ENCODE data around the gene AOPEP.

AOPEP gene

GRCh38 chr9:95076696-95077052 is 350.2 kb downstream of the AOPEP start (continued):
- TF ChIP-seq ZSCAN18 (tag by site-specific recombination; IDR thresholded peaks at IDR 0.05) (no peak), ZNF302 (tag by site-specific recombination; IDR thresholded peaks at IDR 0.05; ENCODE audit: low read depth) (no peak), RBAK (tag by site-specific recombination; IDR thresholded peaks at IDR 0.05) (no peak), ZNF211 (tag by site-specific recombination; IDR thresholded peaks at IDR 0.05; ENCODE audit: low read depth) (no peak), ZNF23 (tag by site-specific recombination; IDR thresholded peaks at IDR 0.05; ENCODE audit: borderline replicate concordance) (no peak), ZNF521 (tag by site-specific recombination; IDR thresholded peaks at IDR 0.05) (no peak), ZNF777 (tag by site-specific recombination; IDR thresholded peaks at IDR 0.05; ENCODE audit: borderline replicate concordance) (no peak), BCL11A (tag by site-specific recombination; IDR thresholded peaks at IDR 0.05; ENCODE audit: low read depth) (no peak), OVOL3 (tag by site-specific recombination; IDR thresholded peaks at IDR 0.05) (no peak)

- H3K36me3 ChIP-seq (ENCODE audit: control insufficient read depth in 2 of 2, insufficient read depth in 1 of 2, low read length in 2 of 2), result peaks cover 0 to 25% of the 10 kb centered on the region in 2 experiments; a peak in 1 of 3 replicates
- 0 out of 2 replicates have a peak, but pooled peaks cover 5% of the 10 kb centered on the region for H3K4me1 ChIP-seq (ENCODE audit: control insufficient read depth, insufficient read depth, low read length)
- H3K9me3 ChIP-seq (ENCODE audit: control insufficient read depth, insufficient read depth, low read depth, low read length), result no peaks in the 10 kb centered on the region
- POLR2A ChIA-PET, result no interaction called here
- no peak overlapping the region for H3K27ac ChIP-seq (ENCODE audit: extremely low read depth, low read depth, low read length)
- no peak for TF ChIP-seq KLF10 (tag by site-specific recombination; IDR thresholded peaks at IDR 0.05)
- TF ChIP-seq ZSCAN16 (tag by site-specific recombination; IDR thresholded peaks at IDR 0.05), result no peak
- no peak for TF ChIP-seq ZNF639 (tag by site-specific recombination; IDR thresholded peaks at IDR 0.05)
- no peak for TF ChIP-seq ZNF248 (tag by site-specific recombination; IDR thresholded peaks at IDR 0.05)
- TF ChIP-seq HIC1 (tag by site-specific recombination; IDR thresholded peaks at IDR 0.05), result no peak
- TF ChIP-seq ZEB2 (tag by site-specific recombination; IDR thresholded peaks at IDR 0.05), result no peak
- TF ChIP-seq ZNF704 (tag by site-specific recombination; IDR thresholded peaks at IDR 0.05), result no peak
- TF ChIP-seq IKZF3 (tag by site-specific recombination; IDR thresholded peaks at IDR 0.05), result no peak
- TF ChIP-seq BCL11A (tag by site-specific recombination; IDR thresholded peaks at IDR 0.05; ENCODE audit: low read depth), result no peak
- TF ChIP-seq OSR2 (tag by site-specific recombination; IDR thresholded peaks at IDR 0.05), result no peak
- no peak for TF ChIP-seq ZNF473 (tag by site-specific recombination; IDR thresholded peaks at IDR 0.05)
- no peak for TF ChIP-seq ZFP37 (tag by site-specific recombination; IDR thresholded peaks at IDR 0.05)
- TF ChIP-seq HOXD13 (CRISPR knock-in tag; IDR thresholded peaks at IDR 0.05; ENCODE audit: borderline replicate concordance), result no peak
- no peak for TF ChIP-seq ZBTB20 (tag by site-specific recombination; IDR thresholded peaks at IDR 0.05)
- no peak for TF ChIP-seq ZNF174 (tag by site-specific recombination; IDR thresholded peaks at IDR 0.05)
- TF ChIP-seq ZBTB7A (tag by site-specific recombination; IDR thresholded peaks at IDR 0.05; ENCODE audit: low read depth), result no peak
- TF ChIP-seq ZNF133 (tag by site-specific recombination; IDR thresholded peaks at IDR 0.05), result no peak
- no peak for TF ChIP-seq ZNF362 (tag by site-specific recombination; IDR thresholded peaks at IDR 0.05)
- no peak overlapping the region for H3K4me3 ChIP-seq (ENCODE audit: low read depth, low read length)
- CTCF ChIA-PET, result interaction anchor here (0.6 to 1.8 kb wide), 3 partner anchors 16 to 51 kb away, joined by 3 to 4 read pairs (median 4); no protein-coding TSS in a partner anchor
Observed at GRCh38 chr9:95077053-95077765, 350.7 kb downstream of the AOPEP start.

Measured in HEK293 (cell line).